GM21576 (cell line): Measurements from ENCODE around the gene MCF2.

Source experiments
- ATAC-seq: cut with Tn5 transposase; IDR thresholded peaks from one replicate; pipeline ENCODE4 v1.9.1; 2021; ENCODE audit warnings: mild to moderate bottlenecking, moderate library complexity; ENCODE audit not compliant: unreplicated experiment

MCF2 gene

DNA sequence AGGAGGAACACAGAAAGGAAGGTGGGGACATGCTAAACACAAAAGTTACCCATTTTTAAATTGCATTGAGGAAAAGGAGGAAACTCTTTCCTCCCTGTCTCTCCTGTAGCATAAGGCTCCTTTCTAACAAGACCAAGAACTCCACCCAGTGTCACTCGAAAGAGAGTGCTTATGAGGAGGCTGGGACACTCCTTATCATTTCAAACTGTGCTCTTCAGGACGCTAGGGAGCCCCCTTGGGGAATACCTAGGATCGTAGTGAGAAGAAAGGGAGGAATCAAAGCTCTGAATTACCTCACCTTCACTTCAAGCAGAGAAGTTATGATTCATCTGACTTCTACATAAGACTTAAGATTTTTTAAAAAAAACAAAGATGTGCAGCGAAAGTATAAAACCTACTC is 111.9 kb downstream of the MCF2 start:
- no peak for ATAC-seq

DNA sequence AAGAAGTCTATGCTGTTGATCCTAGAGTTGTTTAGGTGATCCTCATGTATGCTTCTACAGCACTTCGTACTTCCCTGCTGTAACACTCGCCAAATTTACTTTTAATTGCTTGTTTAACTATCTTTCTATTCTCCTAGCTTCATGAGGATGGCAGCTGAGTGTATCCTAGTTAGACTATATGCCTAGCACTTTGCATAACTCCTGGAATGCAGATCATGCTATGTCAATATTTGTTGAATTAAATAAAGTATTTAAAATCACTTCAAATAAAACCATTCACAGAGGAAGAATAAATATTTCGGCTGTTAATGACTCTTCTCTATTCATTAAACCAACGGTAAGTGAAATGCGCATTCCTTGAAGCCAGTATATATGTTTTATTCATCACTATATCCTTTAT is 122.4 kb downstream of the MCF2 start:
- no peak for ATAC-seq

GRCh38 chrX:139581068-139581467 is 126.9 kb downstream of the MCF2 start:
- no peak for ATAC-seq

- no peak for ATAC-seq
These were observed 141.0 kb downstream of the MCF2 start for GRCh38 chrX:139566981-139567380.

GRCh38 chrX:139563251-139563650 is 144.7 kb downstream of the MCF2 start:
- no peak for ATAC-seq

DNA sequence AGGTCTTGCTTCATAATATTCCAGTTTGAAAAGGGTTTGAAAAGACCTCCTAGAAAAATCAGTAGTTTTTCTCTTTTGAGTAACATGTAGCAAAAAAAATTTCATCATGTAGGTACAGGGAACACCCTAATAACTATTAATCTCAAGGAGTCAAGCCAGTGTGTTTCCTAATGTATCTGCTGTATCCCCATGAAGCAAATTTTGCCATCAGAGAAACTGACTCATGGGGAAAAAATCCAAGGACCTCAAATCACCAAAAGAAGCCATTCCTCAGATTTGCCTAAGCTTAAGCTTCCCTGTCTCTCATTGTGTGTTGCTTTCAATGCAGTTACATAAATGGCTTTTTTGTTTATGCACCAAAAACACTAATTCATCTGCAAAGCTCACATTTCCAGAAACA is 147.7 kb downstream of the MCF2 start:
- no peak for ATAC-seq

DNA sequence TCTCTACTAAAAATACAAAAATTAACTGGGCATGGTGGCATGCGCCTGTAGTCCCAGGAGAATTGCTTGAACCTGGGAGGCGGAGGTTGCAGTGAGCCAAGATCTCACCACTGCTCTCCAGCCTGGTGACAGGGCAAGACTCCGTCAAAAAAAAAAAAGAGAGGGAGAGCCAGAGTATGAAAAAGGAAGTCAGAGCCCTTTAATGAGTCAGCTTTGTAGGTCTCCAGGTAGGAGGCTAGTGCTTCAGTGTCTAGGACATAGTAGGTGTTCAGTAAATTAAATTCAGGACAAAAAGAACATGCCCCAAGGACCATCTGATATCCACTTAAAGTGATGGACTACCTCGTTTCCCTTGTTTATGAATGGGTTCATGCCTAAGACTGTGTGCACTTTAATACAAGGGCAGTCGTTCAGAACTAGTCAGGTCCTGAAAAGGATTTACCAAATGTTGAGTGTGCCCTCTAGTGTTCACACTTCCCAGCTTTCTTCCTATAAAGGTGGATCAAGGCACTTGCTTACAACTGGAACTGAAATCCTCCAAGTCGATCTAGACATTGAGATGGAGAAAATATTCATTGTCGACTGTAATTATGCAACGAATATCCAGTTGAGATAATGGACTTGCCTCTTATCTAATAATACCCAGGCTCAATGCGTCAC is 148.5 kb downstream of the MCF2 start:
- peak; percentile 83 for ATAC-seq

DNA sequence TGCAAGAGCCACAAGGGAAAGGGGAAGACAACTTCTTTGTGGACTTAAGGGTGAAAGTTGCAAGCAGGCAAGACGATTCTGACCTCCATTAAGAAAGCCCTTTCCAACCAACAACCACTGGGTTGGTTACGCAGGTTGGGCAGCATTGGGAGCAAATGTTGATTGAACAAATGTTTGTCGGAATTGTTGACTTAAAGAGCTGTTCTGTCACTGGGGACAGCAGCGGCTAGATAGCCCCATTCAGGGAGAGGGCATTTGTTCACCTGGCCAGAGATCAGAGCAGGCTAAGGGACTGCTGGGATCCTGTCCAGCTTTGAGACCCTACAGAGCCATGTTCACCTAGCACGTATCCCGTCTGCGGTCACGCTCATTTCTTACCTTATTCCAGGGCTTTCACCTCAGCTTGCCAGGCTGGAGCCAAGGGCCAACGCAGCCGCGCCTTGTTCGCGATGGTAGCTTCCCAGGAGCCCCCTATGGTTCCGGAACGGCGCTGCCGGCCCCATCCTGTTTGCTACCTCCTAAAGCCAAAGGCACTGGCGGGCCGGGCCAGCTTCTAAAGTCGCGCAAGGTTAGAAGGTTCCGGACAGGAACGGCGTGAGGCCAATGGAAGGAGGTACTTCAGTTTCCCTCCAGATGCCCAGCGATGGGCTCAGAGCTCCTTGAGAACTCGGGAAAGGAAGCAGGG is 152.8 kb downstream of the MCF2 start:
- no peak for ATAC-seq

- ATAC-seq = peak; percentile 22
These were observed 153.6 kb downstream of the MCF2 start for GRCh38 chrX:139554376-139554775.

DNA sequence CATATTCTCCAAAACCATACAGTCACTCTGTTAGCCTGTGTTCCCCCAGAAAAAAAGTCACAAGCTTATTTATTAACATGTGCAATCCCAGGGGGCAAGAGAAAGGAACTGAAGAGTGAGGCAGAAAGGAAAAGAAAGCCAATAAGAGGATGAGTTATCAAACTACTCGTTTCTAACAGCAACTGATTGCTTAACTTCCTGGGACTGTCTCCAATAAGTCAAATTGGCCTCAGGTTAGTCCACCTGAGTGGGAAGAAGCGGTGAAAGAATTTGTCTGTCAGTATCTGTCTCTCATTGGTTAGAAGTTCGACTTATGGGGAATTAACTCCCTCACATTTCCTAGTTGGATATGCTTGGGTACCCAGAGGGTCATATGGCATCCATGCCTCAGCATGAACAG is 163.4 kb downstream of the MCF2 start:
- ATAC-seq = no peak

GRCh38 chrX:139543920-139544319 is 164.0 kb downstream of the MCF2 start:
- ATAC-seq = no peak

DNA sequence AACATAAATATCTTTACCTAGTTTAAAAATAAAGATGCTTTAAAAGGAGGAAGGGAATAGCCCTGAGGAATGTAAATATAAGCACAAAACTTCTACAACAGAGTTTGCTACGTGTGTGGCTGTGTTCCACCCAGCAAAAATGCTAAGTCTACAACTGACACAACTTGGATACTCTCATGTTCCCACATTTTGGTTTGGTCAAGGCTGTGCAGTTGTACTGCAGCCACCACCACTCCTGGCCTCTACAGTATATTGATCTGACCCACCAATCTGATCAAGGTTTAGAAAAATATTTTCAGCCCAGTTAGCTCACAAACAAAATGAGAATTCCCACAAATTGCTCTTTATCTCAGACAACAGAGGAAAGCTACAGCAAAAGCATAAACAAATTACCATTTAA is 165.3 kb downstream of the MCF2 start:
- no peak for ATAC-seq

DNA sequence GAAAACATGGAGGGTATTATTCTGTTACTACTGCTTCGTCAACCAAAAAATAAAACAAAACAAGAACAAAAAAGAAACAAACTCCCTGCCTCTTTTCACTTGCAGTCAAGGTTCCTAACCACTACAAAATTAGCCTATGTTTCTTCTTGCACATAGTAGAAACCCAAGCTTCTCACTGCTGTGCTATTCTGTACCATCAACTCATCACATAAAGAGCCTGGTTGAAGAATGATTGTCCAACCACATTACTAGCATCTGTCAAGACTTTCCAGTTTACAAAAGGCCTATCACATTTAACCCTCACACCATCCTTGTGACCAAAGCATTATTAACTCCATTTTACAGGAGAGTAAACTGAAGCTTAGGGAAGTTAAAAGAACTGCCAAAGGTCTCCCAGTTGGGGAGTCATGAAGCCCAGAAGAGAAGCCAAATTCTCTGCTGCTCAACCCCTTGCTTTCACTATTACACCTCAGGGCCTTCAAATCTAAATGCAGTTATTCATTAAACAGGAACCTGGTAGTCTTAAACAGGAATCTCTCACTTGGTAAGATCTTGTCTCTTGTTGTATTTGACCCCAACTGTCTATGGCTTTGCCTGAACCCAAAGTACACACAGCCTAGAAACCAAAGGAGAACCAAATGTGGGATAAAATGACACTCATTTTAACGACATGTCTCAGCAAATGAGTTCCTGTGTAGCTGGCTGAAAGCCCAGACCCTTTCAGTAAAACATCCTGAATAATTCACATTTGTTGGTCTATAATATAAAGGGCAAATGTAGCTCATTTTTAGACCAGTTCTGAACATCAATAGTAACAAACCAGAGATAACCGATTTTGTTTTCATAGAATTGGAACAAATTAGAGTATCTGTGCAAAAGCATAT is 168.8 kb downstream of the MCF2 start:
- no peak for ATAC-seq

GRCh38 chrX:139533444-139533843 is 174.5 kb downstream of the MCF2 start:
- no peak for ATAC-seq

DNA sequence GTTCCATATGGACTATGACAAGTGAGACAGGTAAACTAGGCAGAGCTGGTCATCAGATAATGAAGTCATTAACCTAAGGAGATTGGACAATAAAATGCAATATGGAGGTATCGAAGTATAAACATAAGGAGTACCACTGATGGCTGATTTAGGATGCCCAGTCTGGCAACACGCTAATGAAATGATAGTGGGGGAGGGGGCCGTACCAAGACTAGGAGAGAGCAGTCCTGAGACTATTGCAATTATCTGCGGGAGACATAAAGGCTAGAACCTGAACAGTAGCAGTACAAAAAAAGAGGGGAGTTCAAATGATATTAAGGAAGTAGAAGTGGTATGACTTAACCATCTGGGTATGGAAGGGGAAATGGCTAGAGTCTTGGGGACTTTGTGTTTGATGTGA is 175.1 kb downstream of the MCF2 start:
- ATAC-seq = no peak
